8988T (cell line): ENCODE data around the gene BAIAP2L2.
A peak's percentile ranks its signal among the peaks of the same experiment; 100 is the strongest.
"Not testable (repeated sequence)": the region's sequence is repeated elsewhere in the genome, so short reads cannot be mapped to it uniquely, and the experiment has no call there.

Experiments
- DNase-seq: peaks from one replicate; pipeline ENCODE4 v3.0.0; 2011

Gene BAIAP2L2

DNA sequence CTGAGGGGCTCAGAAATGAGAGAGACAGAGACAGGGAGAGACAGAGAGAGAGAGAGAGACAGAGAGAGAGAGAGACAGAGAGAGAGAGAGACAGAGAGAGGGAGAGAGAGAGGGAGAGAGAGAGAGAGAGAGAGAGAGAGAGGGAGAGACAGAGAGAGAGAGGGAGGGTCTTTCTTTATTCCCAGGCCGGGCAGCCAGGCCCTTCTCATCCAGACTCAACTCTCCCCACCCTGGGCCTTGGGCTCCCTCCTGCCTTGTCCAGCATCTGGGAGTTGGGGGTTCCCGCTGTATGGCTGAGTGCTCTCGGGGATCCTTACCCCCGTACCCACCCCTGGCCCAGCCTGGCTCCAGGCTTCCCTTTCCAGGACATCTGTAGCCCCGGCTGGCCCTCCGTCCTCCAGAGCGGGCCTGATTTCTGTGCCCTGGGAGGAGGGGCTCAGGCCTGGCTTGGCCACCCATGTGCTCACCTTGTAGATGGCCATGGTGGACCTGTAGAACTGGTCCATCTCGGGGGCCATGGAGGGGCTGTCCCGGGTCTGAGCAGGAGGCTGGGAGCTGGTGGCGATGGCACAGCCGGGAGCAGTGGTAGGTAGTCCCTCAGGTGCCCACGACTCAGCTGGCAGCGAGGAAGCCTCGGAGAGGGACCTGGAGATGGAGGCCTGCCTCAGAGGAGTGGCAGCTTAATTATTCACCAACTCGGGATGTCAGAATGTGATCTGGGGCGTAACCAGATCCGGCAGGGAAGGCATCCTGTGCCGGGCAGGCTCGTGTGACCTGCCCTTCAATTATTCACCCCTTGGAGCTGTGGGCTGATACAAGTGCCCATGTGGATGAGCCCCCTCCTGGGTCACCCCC lies at the start of gene BAIAP2L2:
TSS of gene BAIAP2L2 (minus strand) at position 677 of the 855 bp plus-strand sequence. CDS start at position 518, 159 bp downstream.
- no peak for DNase-seq

- DNase-seq = no peak
Observed at GRCh38 chr22:38155703-38156102, 45.2 kb upstream of the BAIAP2L2 start.

DNA sequence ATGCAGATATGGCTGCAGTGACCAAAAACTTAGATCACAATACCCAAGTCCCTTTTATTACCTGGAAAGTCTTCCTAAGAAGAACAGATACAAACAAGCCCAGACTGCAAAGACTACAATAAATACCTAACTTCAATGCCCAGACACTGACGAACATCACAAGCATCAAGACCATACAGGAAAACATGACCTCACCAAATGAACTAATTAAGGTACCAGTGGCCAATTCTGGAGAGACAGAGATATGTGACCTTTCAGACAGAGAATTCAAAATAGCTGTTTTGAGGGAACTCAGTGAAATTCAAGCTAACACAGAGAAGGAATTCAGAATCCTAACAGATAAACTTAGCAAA lies 44.1 kb upstream of the BAIAP2L2 start:
- not testable (repeated sequence) for DNase-seq

DNA sequence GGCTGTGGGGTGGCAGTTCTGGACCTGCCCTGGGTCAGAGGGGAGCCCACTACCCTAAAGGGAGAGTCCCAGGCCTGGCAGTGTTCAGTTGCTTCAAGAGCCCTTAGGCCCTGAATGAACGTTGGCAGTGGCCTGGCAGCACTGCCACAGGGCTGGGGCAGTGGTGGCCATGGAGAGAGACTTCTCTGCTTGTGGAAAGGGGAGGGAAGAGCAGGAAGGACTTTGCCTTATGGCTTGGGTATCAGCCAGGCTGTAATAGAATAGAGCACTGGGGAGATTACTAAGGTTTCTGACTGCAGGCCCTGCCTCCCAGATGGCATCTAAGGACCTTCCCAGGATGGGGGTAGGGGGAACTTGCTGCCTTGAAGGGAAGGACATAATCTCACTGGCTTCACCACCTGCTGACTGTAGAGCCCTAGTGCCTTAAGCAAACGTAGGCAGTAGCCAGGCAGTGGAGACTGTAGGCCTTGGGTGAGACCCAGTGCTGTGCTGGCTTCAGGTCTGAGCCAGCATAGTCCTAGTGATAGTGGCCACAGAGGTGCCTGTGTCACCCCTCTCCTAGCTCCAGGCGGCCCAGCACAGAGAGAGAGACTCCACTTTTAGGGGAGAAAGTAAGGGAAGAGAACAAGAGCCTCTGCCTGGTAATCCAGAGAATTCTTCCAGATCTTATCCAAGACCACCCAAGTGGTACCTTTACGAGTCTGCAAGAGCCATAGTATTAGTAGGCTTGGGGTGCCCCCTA lies 43.5 kb upstream of the BAIAP2L2 start:
- DNase-seq = no peak

DNA sequence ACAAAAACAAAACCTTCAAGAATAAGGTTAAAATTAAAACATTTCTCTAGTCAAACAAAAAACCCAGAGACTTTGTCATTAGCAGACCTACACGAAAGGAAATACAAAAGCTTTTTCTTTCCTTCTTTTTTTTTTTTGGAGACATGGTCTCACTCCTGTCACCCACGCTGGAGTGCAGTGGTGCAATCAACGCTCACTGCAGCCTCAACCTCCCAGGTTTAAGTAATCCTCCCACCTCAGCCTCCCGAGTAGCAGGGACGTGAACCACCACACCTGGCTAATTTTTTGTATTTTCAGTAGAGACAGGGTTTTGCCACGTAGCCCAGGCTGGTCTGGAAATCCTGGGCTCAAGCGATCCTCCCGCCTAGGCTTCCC lies 40.6 kb upstream of the BAIAP2L2 start:
- DNase-seq = no peak

- DNase-seq = no peak
Observed at GRCh38 chr22:38148245-38148644, 37.8 kb upstream of the BAIAP2L2 start.

GRCh38 chr22:38146166-38146565 lies 35.7 kb upstream of the BAIAP2L2 start:
- DNase-seq = not testable (repeated sequence)

DNA sequence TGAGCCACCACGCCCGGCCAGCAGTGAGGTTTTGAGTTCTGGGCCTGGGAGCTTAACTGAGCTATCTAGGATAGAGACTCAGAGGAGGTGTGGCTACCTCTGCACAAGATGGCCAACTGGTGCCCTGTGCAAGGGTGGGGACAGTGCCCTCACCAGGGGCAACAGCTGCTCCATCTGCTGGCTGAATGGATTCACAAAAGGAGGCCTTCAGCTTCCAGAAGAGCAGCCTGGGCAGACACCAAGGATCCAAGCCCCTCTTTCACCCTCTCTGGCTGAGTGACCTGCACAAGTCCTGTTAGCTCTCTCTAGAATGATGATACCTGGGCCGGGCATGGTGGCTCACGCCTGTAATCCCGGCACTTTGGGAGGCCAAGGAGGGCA lies 33.5 kb upstream of the BAIAP2L2 start:
- DNase-seq = peak; percentile 57

DNA sequence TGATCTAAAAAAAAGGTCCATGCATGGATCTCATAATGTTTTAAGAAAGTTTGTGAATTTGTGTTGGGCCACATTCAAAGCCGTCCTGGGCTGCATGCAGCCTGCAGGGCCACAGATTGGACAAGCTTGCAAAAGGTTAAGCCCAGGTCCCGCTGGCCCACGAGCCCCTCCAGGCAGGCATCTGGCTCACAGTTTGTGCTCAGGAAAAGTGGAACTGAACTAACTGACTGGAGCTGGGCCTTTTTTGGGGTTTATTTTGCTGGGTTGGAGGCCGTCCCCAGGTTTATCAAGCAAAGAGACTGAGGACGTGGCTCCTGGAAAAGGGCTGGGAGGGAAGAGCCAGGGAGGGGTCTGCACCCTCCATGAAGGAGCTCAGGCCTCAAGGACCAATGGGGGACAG lies 32.1 kb upstream of the BAIAP2L2 start:
- no peak for DNase-seq

DNA sequence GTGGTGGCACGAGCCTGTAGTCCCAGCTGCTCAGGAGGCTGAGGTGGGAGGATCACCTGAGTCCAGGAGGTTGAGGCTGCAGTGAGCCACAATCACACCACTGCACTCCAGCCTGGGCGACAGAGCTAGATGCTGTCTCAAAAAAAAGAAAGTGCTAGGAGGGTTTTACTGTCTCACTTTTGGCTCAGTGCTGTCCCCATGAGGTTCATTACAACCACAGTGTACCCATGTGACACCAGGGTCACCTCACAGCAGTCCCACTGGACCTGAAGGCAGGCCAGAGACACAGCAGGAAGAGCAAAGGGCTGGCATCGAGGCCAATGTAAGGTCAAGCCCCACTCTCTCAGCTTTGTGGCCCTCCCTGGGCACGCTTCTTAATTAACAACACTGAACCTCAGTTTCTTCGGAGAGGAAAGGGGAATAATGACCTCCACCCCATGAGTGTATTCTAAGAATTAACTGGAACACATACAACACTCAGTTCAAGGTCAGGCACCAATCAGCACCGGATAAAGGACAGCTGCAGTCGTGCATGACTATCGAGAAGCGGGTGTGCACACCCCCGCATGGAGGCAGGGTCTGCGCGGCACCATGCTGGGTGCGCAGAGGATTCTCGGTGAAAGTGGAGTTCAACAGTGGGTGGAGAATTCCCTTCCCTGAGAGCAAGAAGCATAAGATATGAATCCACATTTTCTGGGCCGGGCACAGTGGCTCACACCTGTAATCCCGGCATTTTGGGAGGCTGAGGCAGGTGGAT lies 30.9 kb upstream of the BAIAP2L2 start:
- no peak for DNase-seq

DNA sequence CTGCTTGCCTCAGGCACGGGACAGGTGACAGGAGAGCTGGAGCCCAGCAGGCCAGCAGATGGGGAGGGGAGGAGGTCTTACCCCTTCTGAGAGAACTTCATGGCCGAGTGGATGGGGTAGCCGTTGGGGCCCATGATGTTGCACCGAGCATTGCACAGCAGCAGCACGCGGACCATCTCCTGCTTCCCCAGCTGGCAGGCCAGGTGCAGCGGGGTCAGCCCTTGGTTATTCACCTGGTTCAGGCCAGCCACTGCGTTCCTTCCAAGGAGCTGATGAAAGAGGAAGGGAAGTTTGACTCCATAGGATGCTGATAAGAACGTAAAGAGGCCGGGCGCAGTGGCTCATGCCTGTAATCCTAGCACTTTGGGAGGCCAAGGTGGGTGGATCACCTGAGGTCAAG lies 29.4 kb upstream of the BAIAP2L2 start:
- DNase-seq = no peak

GRCh38 chr22:38138961-38139360 lies 28.5 kb upstream of the BAIAP2L2 start:
- no peak for DNase-seq

- no peak for DNase-seq
Observed at GRCh38 chr22:38137876-38138687, 27.6 kb upstream of the BAIAP2L2 start.

GRCh38 chr22:38136607-38137006 lies 26.1 kb upstream of the BAIAP2L2 start:
- DNase-seq = no peak

DNA sequence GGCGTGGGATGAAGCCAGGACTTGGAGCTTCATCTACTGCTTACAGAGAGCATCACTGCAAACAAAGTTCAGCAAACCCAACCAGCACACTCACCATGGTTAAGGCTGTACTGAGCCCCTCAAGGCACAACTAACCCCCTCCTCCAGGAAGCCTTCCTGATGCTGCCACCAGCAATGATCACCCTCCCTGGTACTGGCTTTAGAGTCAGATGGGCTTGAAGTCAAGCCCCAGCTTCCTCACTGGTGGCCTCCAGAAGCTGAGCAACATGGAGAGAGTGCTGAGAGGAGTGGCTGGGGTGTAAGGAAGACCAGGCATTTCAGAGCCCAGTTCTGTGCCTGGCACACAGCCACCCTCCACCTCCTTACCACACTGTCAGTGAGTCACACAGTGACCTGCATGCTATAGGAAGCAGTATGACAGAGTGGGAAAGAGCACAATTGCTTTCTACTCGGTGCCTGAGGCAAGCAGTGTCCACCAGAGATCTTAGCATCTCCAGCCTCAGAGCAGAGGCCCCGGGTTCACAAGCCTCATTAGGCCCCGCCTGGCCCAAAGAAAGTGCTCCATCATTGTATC lies 24.7 kb upstream of the BAIAP2L2 start:
- no peak for DNase-seq

GRCh38 chr22:38133331-38133730 lies 22.8 kb upstream of the BAIAP2L2 start:
- DNase-seq = peak; percentile 3

DNA sequence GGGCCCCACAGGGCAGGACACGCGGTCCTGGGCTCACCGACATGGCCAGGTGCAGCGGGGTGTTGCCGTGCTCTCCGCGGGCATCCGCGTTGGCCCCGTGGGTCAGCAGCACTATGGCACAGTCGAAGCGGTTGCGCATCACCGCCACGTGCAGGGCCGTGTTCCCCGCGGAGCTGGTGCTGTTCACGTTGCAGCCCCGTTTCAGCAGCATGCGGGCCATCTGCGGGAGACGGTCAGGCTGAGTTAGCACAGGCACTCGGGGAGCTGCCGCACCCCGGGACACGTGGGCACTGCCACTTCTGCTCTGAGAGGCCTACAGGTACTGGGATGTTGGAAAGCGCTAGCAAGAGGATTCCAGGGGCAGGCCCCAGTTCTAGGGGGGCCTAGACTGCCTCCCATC lies 22.3 kb upstream of the BAIAP2L2 start:
- DNase-seq = peak; percentile 1

- no peak for DNase-seq
Observed at GRCh38 chr22:38132136-38132535, 21.7 kb upstream of the BAIAP2L2 start.

GRCh38 chr22:38131399-38131798 lies 20.9 kb upstream of the BAIAP2L2 start:
- no peak for DNase-seq

GRCh38 chr22:38129856-38130255 lies 19.4 kb upstream of the BAIAP2L2 start:
- DNase-seq = peak; percentile 2

DNA sequence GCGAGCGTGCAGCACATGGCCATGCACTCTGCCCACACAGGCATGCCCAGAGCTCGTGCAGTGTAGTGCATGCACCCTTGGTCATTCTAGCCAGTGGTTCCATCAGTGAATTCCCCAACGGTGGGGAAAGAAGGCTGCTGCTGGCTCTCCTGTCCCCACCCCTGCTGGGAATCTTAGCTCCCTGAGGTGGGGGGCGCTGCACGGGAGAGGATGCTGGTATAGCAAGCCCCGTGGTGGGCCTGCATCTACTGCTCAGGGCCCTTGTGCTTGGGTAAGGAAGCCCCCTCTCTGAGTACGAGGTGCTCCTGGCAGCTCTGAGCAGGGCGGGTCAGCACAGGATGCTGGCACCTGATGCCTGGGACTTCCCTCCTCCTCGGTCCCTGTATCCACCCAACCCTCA lies 18.5 kb upstream of the BAIAP2L2 start:
- peak; percentile 0 for DNase-seq

DNA sequence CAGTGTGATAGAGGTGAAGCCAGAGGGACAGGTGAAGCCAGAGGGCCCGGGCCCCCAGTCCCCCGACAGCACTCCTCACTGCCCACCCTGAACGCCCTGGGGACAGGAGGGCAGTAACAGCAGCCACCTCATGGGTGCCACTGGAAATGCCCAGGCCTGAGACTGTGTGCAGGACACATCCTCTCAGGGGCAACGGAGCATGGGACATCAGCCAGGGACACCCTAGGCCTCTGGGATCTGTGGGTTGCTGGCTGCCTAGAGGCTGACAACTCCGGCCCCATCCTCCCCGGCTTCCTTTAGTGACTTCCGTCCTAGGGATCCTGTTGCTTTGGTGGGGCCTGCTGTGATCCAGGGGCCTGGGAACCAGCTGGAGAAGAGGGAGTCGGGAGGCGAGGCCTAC lies 17.4 kb upstream of the BAIAP2L2 start:
- no peak for DNase-seq
